ENCODE data around the gene LCN12.

LCN12 gene

DNA sequence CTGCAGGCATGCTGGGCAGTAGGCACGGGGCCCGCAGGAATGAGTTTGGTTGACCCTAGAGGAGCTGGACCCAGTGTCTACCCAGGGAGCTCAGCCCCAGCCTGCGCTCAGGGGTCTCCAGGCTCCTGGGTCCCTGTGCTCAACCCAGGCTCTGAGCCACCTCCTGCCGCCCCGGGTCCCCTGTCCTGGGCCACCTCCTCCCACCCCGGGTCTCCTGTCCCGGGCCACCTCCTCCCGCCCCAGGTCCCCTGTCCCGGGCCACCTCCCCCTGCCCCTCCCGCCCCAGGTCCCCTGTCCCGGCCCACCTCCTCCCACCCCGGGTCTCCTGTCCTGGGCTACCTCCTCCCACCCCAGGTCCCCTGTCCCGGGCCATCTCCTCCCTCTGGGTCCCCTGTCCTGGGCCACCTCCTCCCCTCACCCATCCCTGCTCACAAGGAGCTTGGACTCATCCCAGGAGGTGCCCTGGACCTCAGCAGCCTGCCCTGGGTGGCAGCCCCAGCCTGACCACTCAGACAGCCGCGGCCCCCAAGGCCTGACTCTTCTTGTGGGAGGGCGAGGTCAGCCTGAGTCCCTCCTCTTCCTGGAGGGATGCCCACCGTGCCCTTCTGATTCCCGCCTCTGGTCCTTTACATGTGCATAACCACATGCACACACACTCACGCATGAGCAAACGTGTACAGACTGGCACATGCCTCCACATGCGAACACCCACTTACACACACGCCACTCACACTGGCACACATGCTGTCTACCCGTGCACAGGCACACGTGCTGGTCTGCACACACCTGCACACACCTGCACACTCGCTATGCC lies 2.4 kb downstream of the LCN12 start:
- H3K27me3 ChIP-seq (ENCODE audit: insufficient read depth, low read length, poor library complexity) = no peaks in the 10 kb centered on the region
- no peak overlapping the region for H3K4me2 ChIP-seq (ENCODE audit: low read length)
- no peak overlapping the region for H3K56ac ChIP-seq (ENCODE audit: low read length)
- no peaks in the 10 kb centered on the region for H3K79me2 ChIP-seq (ENCODE audit: control insufficient read depth, insufficient read depth, low read length)
- no peak overlapping the region for H3K4me3 ChIP-seq (ENCODE audit: low read length)
- no peak overlapping the region for H3K9ac ChIP-seq (ENCODE audit: low read length)
- H4K5ac ChIP-seq (ENCODE audit: low read length) = no peak overlapping the region
- H2AK5ac ChIP-seq (ENCODE audit: low read length) = no peak overlapping the region
- no peak overlapping the region for H4K8ac ChIP-seq (ENCODE audit: low read depth, low read length)
- H3K36me3 ChIP-seq (ENCODE audit: control insufficient read depth, insufficient read depth, low read length) = no peaks in the 10 kb centered on the region
- no peak overlapping the region for H2BK15ac ChIP-seq (replicated peaks; ENCODE audit: low read depth)
- H2BK120ac ChIP-seq (ENCODE audit: low read depth, low read length) = no peak overlapping the region
- no peak overlapping the region for H3K27ac ChIP-seq (ENCODE audit: low read depth, low read length)
- H3K79me1 ChIP-seq (ENCODE audit: low read length) = no peaks in the 10 kb centered on the region
- H3K23ac ChIP-seq (ENCODE audit: low read length) = no peak overlapping the region
- no CpG with 5 or more reads among the region's 25 CpGs for WGBS (ENCODE audit: extremely low coverage, insufficient coverage, low lambda C conversion rate)
- DNase-seq = no peak
- H3K4ac ChIP-seq (ENCODE audit: low read depth, low read length) = no peak overlapping the region
- no peak overlapping the region for H2BK5ac ChIP-seq (ENCODE audit: low read length)
- no peak overlapping the region for H3K18ac ChIP-seq (ENCODE audit: low read length)
- no peaks in the 10 kb centered on the region for H3K4me1 ChIP-seq (ENCODE audit: control insufficient read depth, low read depth, low read length)

DNA sequence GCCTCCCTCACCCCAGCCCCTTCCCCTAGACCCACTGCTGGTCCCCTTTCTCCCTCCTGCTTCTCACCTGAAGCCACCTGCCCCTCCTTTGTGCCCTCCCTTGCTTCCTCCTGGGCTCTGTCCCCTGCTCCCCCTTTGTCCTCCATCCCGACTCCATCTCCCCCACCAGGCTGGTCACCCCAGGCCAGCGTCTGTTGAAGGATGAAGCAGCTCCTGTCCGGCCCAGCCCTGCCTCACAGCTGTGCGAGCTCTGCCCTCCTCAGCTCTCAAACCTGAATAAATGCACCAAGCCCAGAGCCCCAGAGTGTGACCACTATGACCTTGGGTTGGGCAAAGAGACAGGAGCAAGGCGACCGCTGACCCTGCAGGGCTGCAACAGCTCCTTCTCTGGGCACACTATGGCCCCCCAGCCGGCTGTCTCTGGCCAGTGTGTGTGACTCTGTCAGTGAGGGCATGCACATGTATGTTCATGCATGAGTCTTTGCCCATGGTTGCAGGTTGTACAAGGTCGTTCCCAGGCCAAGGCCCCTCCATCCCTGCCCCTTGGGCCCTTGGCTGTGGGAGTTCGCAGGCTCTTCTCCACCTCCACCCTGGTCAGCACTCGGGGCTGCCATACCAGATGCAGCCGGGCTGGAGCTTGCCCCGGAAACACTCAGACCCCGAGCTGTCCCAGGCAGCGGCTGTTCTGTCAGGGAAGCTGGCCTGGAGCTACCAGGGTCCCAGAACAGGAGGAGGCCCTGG lies 3.3 kb downstream of the LCN12 start:
- no peaks in the 10 kb centered on the region for H3K79me1 ChIP-seq (ENCODE audit: low read length)
- H3K9ac ChIP-seq (ENCODE audit: low read length) = no peak overlapping the region
- no peak overlapping the region for H3K4me2 ChIP-seq (ENCODE audit: low read length)
- no peak overlapping the region for H2BK15ac ChIP-seq (replicated peaks; ENCODE audit: low read depth)
- H3K4me1 ChIP-seq (ENCODE audit: control insufficient read depth, low read depth, low read length) = no peaks in the 10 kb centered on the region
- no peak for DNase-seq
- no peak overlapping the region for H2BK120ac ChIP-seq (ENCODE audit: low read depth, low read length)
- no peak overlapping the region for H3K4me3 ChIP-seq (ENCODE audit: low read length)
- WGBS (ENCODE audit: extremely low coverage, insufficient coverage, low lambda C conversion rate) = no CpG with 5 or more reads among the region's 14 CpGs
- H4K5ac ChIP-seq (ENCODE audit: low read length) = no peak overlapping the region
- H2AK5ac ChIP-seq (ENCODE audit: low read length) = no peak overlapping the region
- no peak overlapping the region for H3K23ac ChIP-seq (ENCODE audit: low read length)
- no peaks in the 10 kb centered on the region for H3K36me3 ChIP-seq (ENCODE audit: control insufficient read depth, insufficient read depth, low read length)
- no peaks in the 10 kb centered on the region for H3K27me3 ChIP-seq (ENCODE audit: insufficient read depth, low read length, poor library complexity)
- no peaks in the 10 kb centered on the region for H3K79me2 ChIP-seq (ENCODE audit: control insufficient read depth, insufficient read depth, low read length)
- no peak overlapping the region for H3K4ac ChIP-seq (ENCODE audit: low read depth, low read length)
- H3K27ac ChIP-seq (ENCODE audit: low read depth, low read length) = no peak overlapping the region
- H3K18ac ChIP-seq (ENCODE audit: low read length) = no peak overlapping the region
- no peak overlapping the region for H2BK5ac ChIP-seq (ENCODE audit: low read length)
- no peak overlapping the region for H3K56ac ChIP-seq (ENCODE audit: low read length)
- H4K8ac ChIP-seq (ENCODE audit: low read depth, low read length) = no peak overlapping the region

DNA sequence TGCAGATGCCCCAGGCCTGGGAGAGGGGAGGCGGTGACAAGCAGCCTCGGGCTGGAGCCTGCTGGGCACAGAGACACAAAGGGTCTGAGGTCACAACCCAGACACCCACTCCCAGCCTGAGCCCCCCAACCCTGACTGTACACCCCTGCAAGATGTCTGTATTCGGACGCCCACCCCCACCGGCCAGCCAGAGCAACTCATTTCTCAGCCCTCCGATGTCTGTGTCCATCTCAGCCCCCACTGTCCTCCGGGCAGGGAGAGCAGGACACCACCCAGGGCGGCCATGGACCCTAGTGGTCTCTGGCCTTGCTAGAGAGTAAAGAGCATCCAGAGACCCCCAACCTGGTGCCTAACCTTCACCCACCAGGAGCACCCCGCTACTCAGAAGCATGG lies 3.9 kb downstream of the LCN12 start:
- H2BK120ac ChIP-seq (ENCODE audit: low read depth, low read length) = no peak overlapping the region
- H2AK5ac ChIP-seq (ENCODE audit: low read length) = no peak overlapping the region
- no peaks in the 10 kb centered on the region for H3K4me1 ChIP-seq (ENCODE audit: control insufficient read depth, low read depth, low read length)
- H3K9ac ChIP-seq (ENCODE audit: low read length) = no peak overlapping the region
- no peak overlapping the region for H3K18ac ChIP-seq (ENCODE audit: low read length)
- no peak overlapping the region for H2BK15ac ChIP-seq (replicated peaks; ENCODE audit: low read depth)
- no peaks in the 10 kb centered on the region for H3K27me3 ChIP-seq (ENCODE audit: insufficient read depth, low read length, poor library complexity)
- no peak overlapping the region for H3K4me2 ChIP-seq (ENCODE audit: low read length)
- H3K4me3 ChIP-seq (ENCODE audit: low read length) = no peak overlapping the region
- no peak overlapping the region for H3K56ac ChIP-seq (ENCODE audit: low read length)
- H3K79me2 ChIP-seq (ENCODE audit: control insufficient read depth, insufficient read depth, low read length) = no peaks in the 10 kb centered on the region
- DNase-seq = no peak
- WGBS (ENCODE audit: extremely low coverage, insufficient coverage, low lambda C conversion rate) = no CpG with 5 or more reads among the region's 9 CpGs
- no peak overlapping the region for H4K8ac ChIP-seq (ENCODE audit: low read depth, low read length)
- H2BK5ac ChIP-seq (ENCODE audit: low read length) = no peak overlapping the region
- H3K4ac ChIP-seq (ENCODE audit: low read depth, low read length) = no peak overlapping the region
- no peak overlapping the region for H3K27ac ChIP-seq (ENCODE audit: low read depth, low read length)
- no peak overlapping the region for H3K23ac ChIP-seq (ENCODE audit: low read length)
- H3K79me1 ChIP-seq (ENCODE audit: low read length) = no peaks in the 10 kb centered on the region
- H4K5ac ChIP-seq (ENCODE audit: low read length) = no peak overlapping the region
- no peaks in the 10 kb centered on the region for H3K36me3 ChIP-seq (ENCODE audit: control insufficient read depth, insufficient read depth, low read length)

DNA sequence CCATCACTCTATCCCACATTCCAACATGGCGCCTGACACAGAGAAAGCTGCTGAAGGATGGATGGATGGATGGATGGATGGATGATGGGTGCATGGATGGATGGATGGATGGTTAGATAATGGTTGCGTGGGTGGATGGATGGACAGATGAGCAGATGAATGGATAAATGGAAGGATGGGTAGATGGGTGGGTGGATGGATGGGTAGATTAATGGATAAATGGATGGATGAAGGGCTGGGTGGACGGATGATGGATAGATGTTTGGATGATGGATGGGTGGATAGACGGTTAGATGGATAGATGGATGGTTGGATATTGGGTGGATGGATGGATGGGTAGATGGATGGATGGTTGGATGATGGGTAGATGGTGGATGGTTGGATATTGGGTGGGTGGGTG lies 4.5 kb downstream of the LCN12 start:
- Histone ChIP-seq H3K27ac (ENCODE audit: low read depth, low read length) (no peak overlapping the region), H3K4me2 (ENCODE audit: low read length) (no peak overlapping the region), H4K5ac (ENCODE audit: low read length) (no peak overlapping the region), H3K79me2 (ENCODE audit: control insufficient read depth, insufficient read depth, low read length) (no peaks in the 10 kb centered on the region), H3K56ac (ENCODE audit: low read length) (no peak overlapping the region), H2AK5ac (ENCODE audit: low read length) (no peak overlapping the region), H3K23ac (ENCODE audit: low read length) (no peak overlapping the region), H3K4ac (ENCODE audit: low read depth, low read length) (no peak overlapping the region), H3K79me1 (ENCODE audit: low read length) (no peaks in the 10 kb centered on the region), H4K8ac (ENCODE audit: low read depth, low read length) (no peak overlapping the region), H3K18ac (ENCODE audit: low read length) (no peak overlapping the region), H3K27me3 (ENCODE audit: insufficient read depth, low read length, poor library complexity) (no peaks in the 10 kb centered on the region), H3K4me1 (ENCODE audit: control insufficient read depth, low read depth, low read length) (no peaks in the 10 kb centered on the region), H3K9ac (ENCODE audit: low read length) (no peak overlapping the region), H2BK15ac (replicated peaks; ENCODE audit: low read depth) (no peak overlapping the region), H3K4me3 (ENCODE audit: low read length) (no peak overlapping the region), H2BK5ac (ENCODE audit: low read length) (no peak overlapping the region), H3K36me3 (ENCODE audit: control insufficient read depth, insufficient read depth, low read length) (no peaks in the 10 kb centered on the region), H2BK120ac (ENCODE audit: low read depth, low read length) (no peak overlapping the region)
- 100% methylated on average over 2 of the region's 4 CpGs for WGBS (ENCODE audit: extremely low coverage, insufficient coverage, low lambda C conversion rate)
- no peak for DNase-seq

DNA sequence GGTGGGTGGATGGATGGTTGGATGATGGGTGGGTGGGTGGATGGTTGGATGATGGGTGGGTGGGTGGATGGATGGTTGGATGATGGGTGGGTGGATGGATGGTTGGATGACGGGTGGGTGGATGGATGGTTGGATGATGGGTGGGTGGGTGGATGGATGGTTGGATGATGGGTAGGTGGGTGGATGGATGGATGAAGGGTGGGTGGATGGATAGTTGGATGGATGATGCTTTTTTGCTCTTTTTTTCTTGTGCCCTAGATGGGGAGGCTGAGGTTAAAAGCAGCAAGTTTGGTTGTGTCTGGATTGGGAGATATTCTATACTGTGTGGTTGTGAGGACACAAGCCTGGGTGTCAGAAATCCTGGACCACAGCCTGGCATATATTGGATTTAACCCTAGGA lies 5.4 kb downstream of the LCN12 start:
- H3K4me1 ChIP-seq (ENCODE audit: control insufficient read depth, low read depth, low read length) = no peaks in the 10 kb centered on the region
- no peak overlapping the region for H2AK5ac ChIP-seq (ENCODE audit: low read length)
- no peak overlapping the region for H2BK15ac ChIP-seq (replicated peaks; ENCODE audit: low read depth)
- WGBS (ENCODE audit: extremely low coverage, insufficient coverage, low lambda C conversion rate) = 100% methylated on average over 1 of the region's 1 CpG
- no peak overlapping the region for H3K9ac ChIP-seq (ENCODE audit: low read length)
- no peak overlapping the region for H3K4me2 ChIP-seq (ENCODE audit: low read length)
- DNase-seq = no peak
- no peak overlapping the region for H3K27ac ChIP-seq (ENCODE audit: low read depth, low read length)
- H3K18ac ChIP-seq (ENCODE audit: low read length) = no peak overlapping the region
- no peak overlapping the region for H3K4ac ChIP-seq (ENCODE audit: low read depth, low read length)
- no peak overlapping the region for H4K8ac ChIP-seq (ENCODE audit: low read depth, low read length)
- H3K56ac ChIP-seq (ENCODE audit: low read length) = no peak overlapping the region
- no peaks in the 10 kb centered on the region for H3K27me3 ChIP-seq (ENCODE audit: insufficient read depth, low read length, poor library complexity)
- no peaks in the 10 kb centered on the region for H3K36me3 ChIP-seq (ENCODE audit: control insufficient read depth, insufficient read depth, low read length)
- no peak overlapping the region for H4K5ac ChIP-seq (ENCODE audit: low read length)
- no peaks in the 10 kb centered on the region for H3K79me1 ChIP-seq (ENCODE audit: low read length)
- no peaks in the 10 kb centered on the region for H3K79me2 ChIP-seq (ENCODE audit: control insufficient read depth, insufficient read depth, low read length)
- no peak overlapping the region for H2BK5ac ChIP-seq (ENCODE audit: low read length)
- H3K23ac ChIP-seq (ENCODE audit: low read length) = no peak overlapping the region
- H2BK120ac ChIP-seq (ENCODE audit: low read depth, low read length) = no peak overlapping the region
- no peak overlapping the region for H3K4me3 ChIP-seq (ENCODE audit: low read length)

All from mesendoderm (in vitro differentiated cells).